Kidney capillary endothelial cell (primary cell): ENCODE measurements around the gene KCND1.
A peak's percentile ranks its signal among the peaks of the same experiment; 100 is the strongest.

Experiments
- DNase-seq: peaks from one replicate; pipeline ENCODE4 v3.0.0-alpha.2; 2018; ENCODE audit warnings: low spot score

The KCND1 gene

GRCh38 chrX:48974574-48974973, 2.9 kb upstream of the KCND1 start:
- no peak for DNase-seq

GRCh38 chrX:48974033-48974432, 2.4 kb upstream of the KCND1 start:
- no peak for DNase-seq

GRCh38 chrX:48972220-48973164, 848 bp upstream of the KCND1 start:
- peak; percentile 26 for DNase-seq

- DNase-seq = no peak
These were observed 2.2 kb downstream of the KCND1 start for GRCh38 chrX:48969471-48969870.

GRCh38 chrX:48968377-48968776, 3.3 kb downstream of the KCND1 start:
- DNase-seq = no peak

GRCh38 chrX:48966796-48967579, 4.7 kb downstream of the KCND1 start:
- no peak for DNase-seq

- no peak for DNase-seq
These were observed 5.7 kb downstream of the KCND1 start for GRCh38 chrX:48965959-48966358.

- no peak for DNase-seq
These were observed 10.0 kb downstream of the KCND1 start for GRCh38 chrX:48961585-48962091.

- DNase-seq = no peak
These were observed 11.4 kb downstream of the KCND1 start for GRCh38 chrX:48960291-48960690.

- peak; percentile 14 for DNase-seq
These were observed 13.0 kb downstream of the KCND1 start for GRCh38 chrX:48958635-48959094.

- DNase-seq = peak; percentile 83
These were observed 13.6 kb downstream of the KCND1 start for GRCh38 chrX:48957827-48958634.

- DNase-seq = no peak
These were observed 14.2 kb downstream of the KCND1 start, which contains the start of gene OTUD5 for GRCh38 chrX:48957477-48957826. Gene OTUD5 (minus strand): TSS chrX:48957607. CDS start chrX:48957570, 37 bp downstream.

GRCh38 chrX:48956728-48957414, 14.8 kb downstream of the KCND1 start:
- no peak for DNase-seq

GRCh38 chrX:48948589-48948988, 23.1 kb downstream of the KCND1 start:
- no peak for DNase-seq

- DNase-seq = peak; percentile 44
These were observed 25.9 kb downstream of the KCND1 start for GRCh38 chrX:48945517-48946348.

- no peak for DNase-seq
These were observed 28.7 kb downstream of the KCND1 start for GRCh38 chrX:48942895-48943294.

GRCh38 chrX:48940404-48940955, 31.2 kb downstream of the KCND1 start:
- no peak for DNase-seq

GRCh38 chrX:48939524-48940228, 32.0 kb downstream of the KCND1 start:
- DNase-seq = no peak

GRCh38 chrX:48938721-48939425, 32.8 kb downstream of the KCND1 start:
- DNase-seq = no peak
